ENCODE data around the gene STAT3. TPM values are rescaled to one million over a fixed set of nuclear protein-coding genes. Genes with fewer than 3 reads are reported as not detected.
A peak's percentile ranks its signal among the peaks of the same experiment; 100 is the strongest.

Gene STAT3
- total and polyA plus RNA-seq, 2 of the 13 experiments (the other 11 are each of a cell fraction or from before 2014, with no cell fraction given), result 61.8 to 62.4 TPM

- TF ChIP-seq HMGA1 (CRISPR knock-in tag; conservative IDR thresholded peaks at IDR 0.05), result no peak
- no peak for TF ChIP-seq HNRNPH1 (optimal IDR thresholded peaks at IDR 0.05; ENCODE audit: low read depth, low read length)
- TF ChIP-seq ZNF33B (CRISPR knock-in tag; IDR thresholded peaks at IDR 0.05), result 0 out of 2 replicates have a peak, but pooled peaks have one; percentile 31
- TF ChIP-seq ZNF704 (CRISPR knock-in tag; IDR thresholded peaks at IDR 0.05; ENCODE audit: borderline replicate concordance), result no peak
- 0 out of 2 replicates have a peak, but pooled peaks have one; percentile 20 for TF ChIP-seq PITX1 (CRISPR knock-in tag; IDR thresholded peaks at IDR 0.05)
- peak; percentile 64 for TF ChIP-seq NCOA2 (CRISPR knock-in tag; IDR thresholded peaks at IDR 0.05)
- no peak for TF ChIP-seq ZNF746 (CRISPR knock-in tag; IDR thresholded peaks at IDR 0.05)
- peak; percentile 63 for TF ChIP-seq PPARG (CRISPR knock-in tag; conservative IDR thresholded peaks at IDR 0.05)
- TF ChIP-seq ZFP90 (CRISPR knock-in tag; IDR thresholded peaks at IDR 0.05; ENCODE audit: borderline replicate concordance), result 0 out of 2 replicates have a peak, but pooled peaks have one; percentile 30
- peak; percentile 72; the same call in 1 of the 2 replicates for TF ChIP-seq GATAD1 (CRISPR knock-in tag; IDR thresholded peaks at IDR 0.05)
- no peak; the same call in 1 of the 2 replicates for TF ChIP-seq ZBTB44 (CRISPR knock-in tag; IDR thresholded peaks at IDR 0.05)
- TF ChIP-seq STAT6 (CRISPR knock-in tag; IDR thresholded peaks at IDR 0.05; ENCODE audit: borderline replicate concordance), result peak; percentile 50; the same call in 1 of the 2 replicates
- TF ChIP-seq KIAA2018 (CRISPR knock-in tag; IDR thresholded peaks at IDR 0.05; ENCODE audit: borderline replicate concordance), result no peak
Measured at GRCh38 chr17:42322382-42323267, 65.6 kb downstream of the STAT3 start (continued).
